SK-N-SH (cell line): ENCODE data around the gene ZNF480. TPM values are rescaled to one million over a fixed set of nuclear protein-coding genes. Genes with fewer than 3 reads are reported as not detected.

ENCODE experiments used
- CTCF ChIA-PET: fragments of 300-600, 350-600 bp; formaldehyde crosslinking; extraction: SDS; loops from one replicate; lab custom pipeline; 2021; lab: Yijun Ruan, JAX
- POLR2A ChIA-PET: fragments of 350-600 bp; sonication (Branson Sonifier 250); formaldehyde crosslinking; extraction: SDS; loops from one replicate; lab custom pipeline; 2020; ENCODE audit warnings: antibody characterized with exemption, inconsistent platforms; lab: Yijun Ruan, JAX
- DNase-seq: peaks from one replicate; pipeline ENCODE4 v3.0.0; 2012
- H2AFZ ChIP-seq: fragments of 200-600 bp; sonication (generic); 2 replicates; pipeline ENCODE4 v1.8.1; 2016; ENCODE audit warnings: antibody characterized with exemption, mild to moderate bottlenecking, low read depth
- H3F3A ChIP-seq: fragments of 200-600 bp; sonication (generic); replicated peaks from 2 replicates; pipeline ENCODE3; 2016; ENCODE audit warnings: antibody characterized with exemption, mild to moderate bottlenecking; ENCODE audit not compliant: insufficient read depth
- H3K27ac ChIP-seq, 2 experiments: fragments of 200-500 bp in 1 of 2; fragments of 200-600 bp in 1 of 2; sonication (Bioruptor generic) in 1 of 2; sonication (generic), shearing (Covaris generic) in 1 of 2; 2 replicates each; pipeline versions ENCODE4 v1.5.1 to v1.6.1; 2014 to 2016; ENCODE audit warnings: low read depth in 2 of 2, inconsistent platforms in 1 of 2, low read length in 1 of 2, mild to moderate bottlenecking in 1 of 2, mixed read lengths in 1 of 2
- H3K27me3 ChIP-seq: fragments of 200-600 bp; sonication (generic), shearing (Covaris generic); 2 replicates; pipeline ENCODE4 v1.6.1; 2016; ENCODE audit warnings: mixed run types; ENCODE audit not compliant: insufficient read depth
- H3K36me3 ChIP-seq, 2 experiments: fragments of 200-500 bp in 1 of 2; fragments of 200-600 bp in 1 of 2; sonication (Bioruptor generic) in 1 of 2; sonication (generic) in 1 of 2; replicated peaks in 1 of 2; 2 replicates each; pipeline versions ENCODE3 to v1.5.1; 2014 to 2016; ENCODE audit warnings: low read length in 1 of 2, mild to moderate bottlenecking in 1 of 2; ENCODE audit not compliant: insufficient read depth in 2 of 2, control insufficient read depth in 1 of 2
- H3K4me1 ChIP-seq, 2 experiments: fragments of 200-500 bp in 1 of 2; fragments of 200-600 bp in 1 of 2; sonication (Bioruptor generic) in 1 of 2; sonication (generic), shearing (Covaris generic) in 1 of 2; 2 replicates each; pipeline versions ENCODE4 v1.5.1 to v1.6.1; 2014 to 2016; ENCODE audit warnings: low read depth in 1 of 2, low read length in 1 of 2, mixed run types in 1 of 2; ENCODE audit not compliant: insufficient read depth in 2 of 2, control insufficient read depth in 1 of 2
- H3K4me2 ChIP-seq: fragments of 200-600 bp; sonication (generic), shearing (Covaris generic); 2 replicates; pipeline ENCODE4 v1.6.1; 2017; ENCODE audit warnings: mixed run types
- H3K4me3 ChIP-seq, 2 experiments: fragments of 200-500 bp in 1 of 2; fragments of 200-600 bp in 1 of 2; sonication (Bioruptor generic) in 1 of 2; sonication (generic), shearing (Covaris generic) in 1 of 2; 2 replicates each; pipeline versions ENCODE4 v1.5.1 to v1.8.1; 2014 to 2016; ENCODE audit warnings: low read depth in 2 of 2, inconsistent platforms in 1 of 2, low read length in 1 of 2, mild to moderate bottlenecking in 1 of 2, mixed read lengths in 1 of 2, moderate library complexity in 1 of 2
- H3K79me2 ChIP-seq: fragments of 200-600 bp; sonication (generic); 2 replicates; pipeline ENCODE4 v1.8.1; 2017; ENCODE audit warnings: mild to moderate bottlenecking; ENCODE audit not compliant: insufficient read depth
- H3K9ac ChIP-seq: fragments of 200-600 bp; sonication (generic); 2 replicates; pipeline ENCODE4 v1.6.1; 2017; ENCODE audit warnings: mixed run types
- H3K9me2 ChIP-seq: fragments of 200-600 bp; sonication (generic); 2 replicates; pipeline ENCODE4 v1.6.1; 2017; ENCODE audit warnings: mixed run types
- H3K9me3 ChIP-seq: fragments of 200-600 bp; sonication (generic); 2 replicates; pipeline ENCODE4 v1.6.1; 2017; ENCODE audit warnings: mixed run types, mild to moderate bottlenecking, moderate library complexity
- H4K20me1 ChIP-seq: fragments of 200-600 bp; sonication (generic); 2 replicates; pipeline ENCODE4 v1.6.1; 2017; ENCODE audit warnings: mild to moderate bottlenecking, mixed run types; ENCODE audit not compliant: insufficient read depth
- FOXM1 ChIP-seq: IDR thresholded peaks from 2 replicates; pipeline ENCODE4 v1.4.0; 2012; ENCODE audit warnings: low read depth, mild to moderate bottlenecking
- GABPA ChIP-seq: IDR thresholded peaks from 2 replicates; pipeline ENCODE4 v1.4.0; 2012; ENCODE audit warnings: low read depth, mild to moderate bottlenecking
- GATA2 ChIP-seq: sonication (generic); formaldehyde crosslinking; IDR thresholded peaks from 2 replicates; pipeline ENCODE4 v1.5.0; 2020; ENCODE audit warnings: mild to moderate bottlenecking, missing genetic modification reagents
- MEF2A ChIP-seq: IDR thresholded peaks from 2 replicates; pipeline ENCODE4 v1.4.0; 2012; ENCODE audit warnings: low read depth, borderline replicate concordance
- MXI1 ChIP-seq: IDR thresholded peaks from 2 replicates; pipeline ENCODE4 v1.6.1; 2012; ENCODE audit warnings: mild to moderate bottlenecking, low read depth, low read length, improper control_type of control experiment
- NFIC ChIP-seq: IDR thresholded peaks from 2 replicates; pipeline ENCODE4 v1.4.0; 2012; ENCODE audit warnings: borderline replicate concordance
- POLR2AphosphoS5 ChIP-seq: IDR thresholded peaks from 2 replicates; pipeline ENCODE4 v1.6.1; 2012; ENCODE audit warnings: low read depth, low read length
- RAD21 ChIP-seq: IDR thresholded peaks from 2 replicates; pipeline ENCODE4 v1.6.1; 2012; ENCODE audit warnings: mild to moderate bottlenecking, low read length
- RCOR1 ChIP-seq: fragments of 150-350 bp; IDR thresholded peaks from 2 replicates; pipeline ENCODE4 v1.6.1; 2017; ENCODE audit warnings: antibody characterized with exemption, low read length
- RFX5 ChIP-seq: IDR thresholded peaks from 2 replicates; pipeline ENCODE4 v1.6.1; 2012; ENCODE audit warnings: mild to moderate bottlenecking, improper control_type of control experiment, low read length
- SMC3 ChIP-seq: IDR thresholded peaks from 2 replicates; pipeline ENCODE4 v1.6.1; 2012; ENCODE audit warnings: low read depth, low read length, improper control_type of control experiment
- TAF1 ChIP-seq: IDR thresholded peaks from 2 replicates; pipeline ENCODE4 v1.6.1; 2012; ENCODE audit warnings: low read depth, mild to moderate bottlenecking, low read length, moderate library complexity, borderline replicate concordance
- WGBS: methylation state at CpG from one replicate; pipeline ENCODE4 v1.1.6; 2017; ENCODE audit warnings: low lambda C conversion rate; 5-methylcytosine and 5-hydroxymethylcytosine counted together
- polyA plus RNA-seq, 3 experiments: library from polyadenylated mRNA; depleted of rRNA; stranded (reverse); fragments of >200 nt; gene quantifications; 2 replicates each; pipeline ENCODE4 v1.2.3, GENCODE V29; 2012
- TF ChIP-seq, protein P1 (sequence below): fragments of 200-600 bp; sonication (generic); IDR thresholded peaks from 2 replicates; pipeline ENCODE4 v1.6.1; 2017; ENCODE audit warnings: antibody characterized with exemption, mild to moderate bottlenecking, moderate library complexity
- TF ChIP-seq, protein P2 (sequence below): IDR thresholded peaks from 2 replicates; pipeline ENCODE4 v1.6.1; 2012; ENCODE audit warnings: mild to moderate bottlenecking, low read depth, low read length, moderate library complexity
- TF ChIP-seq, protein P3 (sequence below): fragments of 150-350 bp; IDR thresholded peaks from 2 replicates; pipeline ENCODE4 v1.6.1; 2016; ENCODE audit warnings: mild to moderate bottlenecking, low read depth, low read length
- TF ChIP-seq, protein P4 (sequence below): IDR thresholded peaks from 2 replicates; pipeline ENCODE4; 2012
- TF ChIP-seq, protein P5 (sequence below): IDR thresholded peaks from 2 replicates; pipeline ENCODE4 v1.4.0; 2012; ENCODE audit warnings: low read depth, borderline replicate concordance
- TF ChIP-seq, protein P6 (sequence below): fragments of 150-350 bp; IDR thresholded peaks from 2 replicates; pipeline ENCODE4 v1.6.1; 2017; ENCODE audit warnings: antibody characterized with exemption, low read length, low read depth, borderline replicate concordance
- TF ChIP-seq, protein P7 (sequence below): IDR thresholded peaks from 2 replicates; pipeline ENCODE4 v1.4.0; 2012; ENCODE audit warnings: low read depth
- TF ChIP-seq, protein P8 (sequence below): IDR thresholded peaks from 2 replicates; pipeline ENCODE4 v1.4.0; 2012; ENCODE audit warnings: low read depth, borderline replicate concordance

The ZNF480 gene
- polyA plus RNA-seq, 1 of the 3 experiments (the other 2 are of a cell fraction): 10.9 TPM

DNA sequence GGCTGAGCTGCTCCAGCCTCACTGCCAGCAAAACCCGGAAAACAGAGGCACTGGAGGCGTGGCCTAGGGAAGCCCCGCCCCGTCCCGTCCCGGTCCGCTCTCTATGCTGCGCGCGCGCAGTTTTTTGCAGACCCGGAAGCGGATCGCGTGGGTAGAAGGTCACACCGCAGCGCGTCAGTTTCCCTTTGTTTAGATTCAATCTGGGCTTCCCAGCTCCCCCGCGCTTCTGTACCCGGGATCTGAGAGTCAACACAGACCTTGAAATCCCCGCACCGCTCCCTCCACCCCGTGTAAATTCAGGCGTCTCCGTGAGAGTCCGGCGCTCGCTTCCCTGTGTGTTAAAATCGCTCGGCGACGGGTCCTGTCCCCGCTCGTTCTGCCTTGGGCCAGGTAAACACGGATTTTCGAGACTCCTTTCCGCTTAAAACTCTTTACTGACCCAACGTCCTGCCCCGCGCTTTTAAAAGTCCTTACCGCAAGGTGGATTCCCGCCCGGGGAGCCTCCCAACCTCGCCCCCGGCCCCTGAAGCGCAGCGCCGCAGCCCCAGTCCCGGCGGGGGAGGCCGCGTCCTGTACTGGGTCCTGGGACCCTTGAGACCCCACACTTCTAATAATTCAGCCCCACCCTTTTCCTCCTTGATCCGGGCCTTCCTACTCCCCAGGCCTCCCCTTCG is 39.3 kb downstream of the ZNF480 start, which contains the start of gene ZNF610:
Gene ZNF610 (plus strand): TSS at position 127 of the 674 bp plus-strand sequence. CDS start 12,930 bp downstream, outside the sequence.
- Histone ChIP-seq H3K9me2 (no peaks in the 10 kb centered on the region), H3K4me3 (peak within 1 kb of the TSS; percentile 92 to 98), H3K9me3 (peaks cover 6% of the 10 kb centered on the region; the same call in 1 of the 2 replicates), H4K20me1 (no peaks in the 10 kb centered on the region), H2AFZ (peak within 1 kb of the TSS; percentile 99), H3K36me3 (peaks cover 3 to 4% of the 10 kb centered on the region in 2 experiments), H3K4me1 (no peaks in the 10 kb centered on the region; a peak in 1 of 4 replicates), H3K27ac (peak within 1 kb of the TSS; percentile 61 to 72), H3K27me3 (no peaks in the 10 kb centered on the region), H3K79me2 (peaks cover 6% of the 10 kb centered on the region; the same call in 1 of the 2 replicates), H3F3A (no peaks in the 10 kb centered on the region), H3K4me2 (peak within 1 kb of the TSS; percentile 88), H3K9ac (peak within 1 kb of the TSS; percentile 93)
- WGBS: 12% methylated on average over 51 of the region's 55 CpGs
- ChIA-PET CTCF (no interaction called here), POLR2A (interaction anchor here (1.0 to 1.4 kb wide), 3 partner anchors 9 to 63 kb away, joined by 3 to 8 read pairs (median 5); partner anchors contain the start of gene ZNF880)
- DNase-seq: peak; percentile 93
- TF ChIP-seq RFX5: no peak
- TF ChIP-seq TAF1: peak; percentile 57; the same call in 1 of the 2 replicates
- peak; percentile 79 for TF ChIP-seq POLR2AphosphoS5
- TF ChIP-seq, protein P1, sequence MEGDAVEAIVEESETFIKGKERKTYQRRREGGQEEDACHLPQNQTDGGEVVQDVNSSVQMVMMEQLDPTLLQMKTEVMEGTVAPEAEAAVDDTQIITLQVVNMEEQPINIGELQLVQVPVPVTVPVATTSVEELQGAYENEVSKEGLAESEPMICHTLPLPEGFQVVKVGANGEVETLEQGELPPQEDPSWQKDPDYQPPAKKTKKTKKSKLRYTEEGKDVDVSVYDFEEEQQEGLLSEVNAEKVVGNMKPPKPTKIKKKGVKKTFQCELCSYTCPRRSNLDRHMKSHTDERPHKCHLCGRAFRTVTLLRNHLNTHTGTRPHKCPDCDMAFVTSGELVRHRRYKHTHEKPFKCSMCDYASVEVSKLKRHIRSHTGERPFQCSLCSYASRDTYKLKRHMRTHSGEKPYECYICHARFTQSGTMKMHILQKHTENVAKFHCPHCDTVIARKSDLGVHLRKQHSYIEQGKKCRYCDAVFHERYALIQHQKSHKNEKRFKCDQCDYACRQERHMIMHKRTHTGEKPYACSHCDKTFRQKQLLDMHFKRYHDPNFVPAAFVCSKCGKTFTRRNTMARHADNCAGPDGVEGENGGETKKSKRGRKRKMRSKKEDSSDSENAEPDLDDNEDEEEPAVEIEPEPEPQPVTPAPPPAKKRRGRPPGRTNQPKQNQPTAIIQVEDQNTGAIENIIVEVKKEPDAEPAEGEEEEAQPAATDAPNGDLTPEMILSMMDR: no peak
- TF ChIP-seq MXI1: peak; percentile 89
- no peak for TF ChIP-seq NFIC
- TF ChIP-seq SMC3: no peak
- no peak for TF ChIP-seq MEF2A
- TF ChIP-seq, protein P2, sequence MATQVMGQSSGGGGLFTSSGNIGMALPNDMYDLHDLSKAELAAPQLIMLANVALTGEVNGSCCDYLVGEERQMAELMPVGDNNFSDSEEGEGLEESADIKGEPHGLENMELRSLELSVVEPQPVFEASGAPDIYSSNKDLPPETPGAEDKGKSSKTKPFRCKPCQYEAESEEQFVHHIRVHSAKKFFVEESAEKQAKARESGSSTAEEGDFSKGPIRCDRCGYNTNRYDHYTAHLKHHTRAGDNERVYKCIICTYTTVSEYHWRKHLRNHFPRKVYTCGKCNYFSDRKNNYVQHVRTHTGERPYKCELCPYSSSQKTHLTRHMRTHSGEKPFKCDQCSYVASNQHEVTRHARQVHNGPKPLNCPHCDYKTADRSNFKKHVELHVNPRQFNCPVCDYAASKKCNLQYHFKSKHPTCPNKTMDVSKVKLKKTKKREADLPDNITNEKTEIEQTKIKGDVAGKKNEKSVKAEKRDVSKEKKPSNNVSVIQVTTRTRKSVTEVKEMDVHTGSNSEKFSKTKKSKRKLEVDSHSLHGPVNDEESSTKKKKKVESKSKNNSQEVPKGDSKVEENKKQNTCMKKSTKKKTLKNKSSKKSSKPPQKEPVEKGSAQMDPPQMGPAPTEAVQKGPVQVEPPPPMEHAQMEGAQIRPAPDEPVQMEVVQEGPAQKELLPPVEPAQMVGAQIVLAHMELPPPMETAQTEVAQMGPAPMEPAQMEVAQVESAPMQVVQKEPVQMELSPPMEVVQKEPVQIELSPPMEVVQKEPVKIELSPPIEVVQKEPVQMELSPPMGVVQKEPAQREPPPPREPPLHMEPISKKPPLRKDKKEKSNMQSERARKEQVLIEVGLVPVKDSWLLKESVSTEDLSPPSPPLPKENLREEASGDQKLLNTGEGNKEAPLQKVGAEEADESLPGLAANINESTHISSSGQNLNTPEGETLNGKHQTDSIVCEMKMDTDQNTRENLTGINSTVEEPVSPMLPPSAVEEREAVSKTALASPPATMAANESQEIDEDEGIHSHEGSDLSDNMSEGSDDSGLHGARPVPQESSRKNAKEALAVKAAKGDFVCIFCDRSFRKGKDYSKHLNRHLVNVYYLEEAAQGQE: no peak
- TF ChIP-seq GABPA: peak; percentile 82
- TF ChIP-seq, protein P3, sequence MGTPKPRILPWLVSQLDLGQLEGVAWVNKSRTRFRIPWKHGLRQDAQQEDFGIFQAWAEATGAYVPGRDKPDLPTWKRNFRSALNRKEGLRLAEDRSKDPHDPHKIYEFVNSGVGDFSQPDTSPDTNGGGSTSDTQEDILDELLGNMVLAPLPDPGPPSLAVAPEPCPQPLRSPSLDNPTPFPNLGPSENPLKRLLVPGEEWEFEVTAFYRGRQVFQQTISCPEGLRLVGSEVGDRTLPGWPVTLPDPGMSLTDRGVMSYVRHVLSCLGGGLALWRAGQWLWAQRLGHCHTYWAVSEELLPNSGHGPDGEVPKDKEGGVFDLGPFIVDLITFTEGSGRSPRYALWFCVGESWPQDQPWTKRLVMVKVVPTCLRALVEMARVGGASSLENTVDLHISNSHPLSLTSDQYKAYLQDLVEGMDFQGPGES: no peak
- TF ChIP-seq GATA2 (CRISPR knock-in tag): no peak
- TF ChIP-seq, protein P4, sequence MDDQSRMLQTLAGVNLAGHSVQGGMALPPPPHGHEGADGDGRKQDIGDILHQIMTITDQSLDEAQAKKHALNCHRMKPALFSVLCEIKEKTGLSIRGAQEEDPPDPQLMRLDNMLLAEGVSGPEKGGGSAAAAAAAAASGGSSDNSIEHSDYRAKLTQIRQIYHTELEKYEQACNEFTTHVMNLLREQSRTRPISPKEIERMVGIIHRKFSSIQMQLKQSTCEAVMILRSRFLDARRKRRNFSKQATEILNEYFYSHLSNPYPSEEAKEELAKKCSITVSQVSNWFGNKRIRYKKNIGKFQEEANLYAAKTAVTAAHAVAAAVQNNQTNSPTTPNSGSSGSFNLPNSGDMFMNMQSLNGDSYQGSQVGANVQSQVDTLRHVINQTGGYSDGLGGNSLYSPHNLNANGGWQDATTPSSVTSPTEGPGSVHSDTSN: no peak
- TF ChIP-seq, protein P5, sequence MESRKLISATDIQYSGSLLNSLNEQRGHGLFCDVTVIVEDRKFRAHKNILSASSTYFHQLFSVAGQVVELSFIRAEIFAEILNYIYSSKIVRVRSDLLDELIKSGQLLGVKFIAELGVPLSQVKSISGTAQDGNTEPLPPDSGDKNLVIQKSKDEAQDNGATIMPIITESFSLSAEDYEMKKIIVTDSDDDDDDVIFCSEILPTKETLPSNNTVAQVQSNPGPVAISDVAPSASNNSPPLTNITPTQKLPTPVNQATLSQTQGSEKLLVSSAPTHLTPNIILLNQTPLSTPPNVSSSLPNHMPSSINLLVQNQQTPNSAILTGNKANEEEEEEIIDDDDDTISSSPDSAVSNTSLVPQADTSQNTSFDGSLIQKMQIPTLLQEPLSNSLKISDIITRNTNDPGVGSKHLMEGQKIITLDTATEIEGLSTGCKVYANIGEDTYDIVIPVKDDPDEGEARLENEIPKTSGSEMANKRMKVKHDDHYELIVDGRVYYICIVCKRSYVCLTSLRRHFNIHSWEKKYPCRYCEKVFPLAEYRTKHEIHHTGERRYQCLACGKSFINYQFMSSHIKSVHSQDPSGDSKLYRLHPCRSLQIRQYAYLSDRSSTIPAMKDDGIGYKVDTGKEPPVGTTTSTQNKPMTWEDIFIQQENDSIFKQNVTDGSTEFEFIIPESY: no peak
- no peak for TF ChIP-seq RAD21
- no peak for TF ChIP-seq FOXM1
- TF ChIP-seq, protein P6, sequence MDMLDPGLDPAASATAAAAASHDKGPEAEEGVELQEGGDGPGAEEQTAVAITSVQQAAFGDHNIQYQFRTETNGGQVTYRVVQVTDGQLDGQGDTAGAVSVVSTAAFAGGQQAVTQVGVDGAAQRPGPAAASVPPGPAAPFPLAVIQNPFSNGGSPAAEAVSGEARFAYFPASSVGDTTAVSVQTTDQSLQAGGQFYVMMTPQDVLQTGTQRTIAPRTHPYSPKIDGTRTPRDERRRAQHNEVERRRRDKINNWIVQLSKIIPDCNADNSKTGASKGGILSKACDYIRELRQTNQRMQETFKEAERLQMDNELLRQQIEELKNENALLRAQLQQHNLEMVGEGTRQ: no peak
- TF ChIP-seq, protein P7, sequence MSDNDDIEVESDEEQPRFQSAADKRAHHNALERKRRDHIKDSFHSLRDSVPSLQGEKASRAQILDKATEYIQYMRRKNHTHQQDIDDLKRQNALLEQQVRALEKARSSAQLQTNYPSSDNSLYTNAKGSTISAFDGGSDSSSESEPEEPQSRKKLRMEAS: peak; percentile 71
- TF ChIP-seq, protein P8, sequence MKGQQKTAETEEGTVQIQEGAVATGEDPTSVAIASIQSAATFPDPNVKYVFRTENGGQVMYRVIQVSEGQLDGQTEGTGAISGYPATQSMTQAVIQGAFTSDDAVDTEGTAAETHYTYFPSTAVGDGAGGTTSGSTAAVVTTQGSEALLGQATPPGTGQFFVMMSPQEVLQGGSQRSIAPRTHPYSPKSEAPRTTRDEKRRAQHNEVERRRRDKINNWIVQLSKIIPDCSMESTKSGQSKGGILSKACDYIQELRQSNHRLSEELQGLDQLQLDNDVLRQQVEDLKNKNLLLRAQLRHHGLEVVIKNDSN: no peak
- no peak for TF ChIP-seq RCOR1
